PC-9 (cell line): ENCODE results near the gene MAP3K5.

Experiments
- EZH2 ChIP-seq: fragments of 200-600 bp; sonication (generic); IDR thresholded peaks from 2 replicates; pipeline ENCODE4 v1.8.0; 2017; ENCODE audit warnings: antibody characterized with exemption, low read depth
- TF ChIP-seq, protein P1 (sequence below): fragments of 200-600 bp; sonication (generic); conservative IDR thresholded peaks from 2 replicates; pipeline ENCODE4 v1.6.1; 2017; ENCODE audit warnings: mixed run types, antibody characterized with exemption, mild to moderate bottlenecking, moderate library complexity

DNA sequence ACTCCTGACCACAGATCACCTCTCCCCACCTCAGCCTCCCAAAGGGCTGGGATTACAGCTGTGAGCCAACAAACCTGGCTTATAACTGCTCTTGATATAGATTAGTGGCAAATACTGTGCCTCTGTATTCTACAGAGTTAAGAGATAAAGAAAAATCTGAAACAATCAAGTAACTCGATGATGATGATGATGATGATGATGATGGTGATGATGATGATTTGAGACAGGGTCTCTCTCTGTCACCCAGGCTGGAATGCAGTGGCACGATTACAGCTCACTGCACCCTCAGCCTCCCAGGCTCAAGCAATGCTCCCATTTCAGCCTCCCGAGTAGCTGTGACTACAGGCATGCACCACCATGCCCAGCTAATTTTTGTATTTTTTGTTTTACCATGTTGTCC is 175.8 kb downstream of the MAP3K5 start:
- TF ChIP-seq, protein P1, sequence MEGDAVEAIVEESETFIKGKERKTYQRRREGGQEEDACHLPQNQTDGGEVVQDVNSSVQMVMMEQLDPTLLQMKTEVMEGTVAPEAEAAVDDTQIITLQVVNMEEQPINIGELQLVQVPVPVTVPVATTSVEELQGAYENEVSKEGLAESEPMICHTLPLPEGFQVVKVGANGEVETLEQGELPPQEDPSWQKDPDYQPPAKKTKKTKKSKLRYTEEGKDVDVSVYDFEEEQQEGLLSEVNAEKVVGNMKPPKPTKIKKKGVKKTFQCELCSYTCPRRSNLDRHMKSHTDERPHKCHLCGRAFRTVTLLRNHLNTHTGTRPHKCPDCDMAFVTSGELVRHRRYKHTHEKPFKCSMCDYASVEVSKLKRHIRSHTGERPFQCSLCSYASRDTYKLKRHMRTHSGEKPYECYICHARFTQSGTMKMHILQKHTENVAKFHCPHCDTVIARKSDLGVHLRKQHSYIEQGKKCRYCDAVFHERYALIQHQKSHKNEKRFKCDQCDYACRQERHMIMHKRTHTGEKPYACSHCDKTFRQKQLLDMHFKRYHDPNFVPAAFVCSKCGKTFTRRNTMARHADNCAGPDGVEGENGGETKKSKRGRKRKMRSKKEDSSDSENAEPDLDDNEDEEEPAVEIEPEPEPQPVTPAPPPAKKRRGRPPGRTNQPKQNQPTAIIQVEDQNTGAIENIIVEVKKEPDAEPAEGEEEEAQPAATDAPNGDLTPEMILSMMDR = no peak
- TF ChIP-seq EZH2 = no peak
